CD1c-positive myeloid dendritic cell (primary cell): ENCODE data around the gene HLF.
"Not testable (repeated sequence)": the region's sequence is repeated elsewhere in the genome, so short reads cannot be mapped to it uniquely, and the experiment has no call there.

Experiments used
- DNase-seq: peaks from one replicate; pipeline ENCODE4 v3.0.0-alpha.2; 2016; ENCODE audit errors: extremely low spot score

Gene HLF

GRCh38 chr17:55327225-55328088 lies 62.7 kb downstream of the HLF start:
- DNase-seq: no peak

GRCh38 chr17:55328514-55328913 lies 63.8 kb downstream of the HLF start:
- DNase-seq: not testable (repeated sequence)

GRCh38 chr17:55330344-55330933 lies 65.7 kb downstream of the HLF start:
- DNase-seq: no peak

- no peak for DNase-seq
Measured at GRCh38 chr17:55332296-55333041, 67.7 kb downstream of the HLF start.

GRCh38 chr17:55334285-55334684 lies 69.5 kb downstream of the HLF start:
- no peak for DNase-seq

GRCh38 chr17:55334881-55335540 lies 70.3 kb downstream of the HLF start:
- no peak for DNase-seq

GRCh38 chr17:55335625-55336024 lies 70.9 kb downstream of the HLF start:
- DNase-seq: no peak

GRCh38 chr17:55336426-55336825 lies 71.7 kb downstream of the HLF start:
- DNase-seq: no peak

GRCh38 chr17:55340176-55340575 lies 75.4 kb downstream of the HLF start:
- DNase-seq: no peak

GRCh38 chr17:55340686-55341085 lies 75.9 kb downstream of the HLF start:
- no peak for DNase-seq

- DNase-seq: no peak
Measured at GRCh38 chr17:55341432-55341831, 76.7 kb downstream of the HLF start.

GRCh38 chr17:55342800-55343585 lies 78.2 kb downstream of the HLF start:
- no peak for DNase-seq

- DNase-seq: no peak
Measured at GRCh38 chr17:55343900-55344513, 79.2 kb downstream of the HLF start.

GRCh38 chr17:55344514-55344997 lies 79.8 kb downstream of the HLF start:
- DNase-seq: no peak

GRCh38 chr17:55345132-55345531 lies 80.4 kb downstream of the HLF start:
- no peak for DNase-seq

GRCh38 chr17:55346658-55347057 lies 81.9 kb downstream of the HLF start:
- DNase-seq: no peak

- DNase-seq: no peak
Measured at GRCh38 chr17:55347341-55347740, 82.6 kb downstream of the HLF start.

- DNase-seq: peak; percentile 49
Measured at GRCh38 chr17:55348749-55349354, 84.1 kb downstream of the HLF start.

- no peak for DNase-seq
Measured at GRCh38 chr17:55350825-55351205, 86.1 kb downstream of the HLF start.

GRCh38 chr17:55351226-55351625 lies 86.5 kb downstream of the HLF start:
- DNase-seq: no peak
